GM10266 (cell line): ENCODE data around the gene HS6ST2.

Experiments used
- DNase-seq: peaks from one replicate; pipeline ENCODE4 v3.0.0; 2012; ENCODE audit errors: extremely low spot score
- TF ChIP-seq, protein P1 (sequence below): IDR thresholded peaks from 2 replicates; pipeline ENCODE4 v1.5.1; 2012; ENCODE audit warnings: mild to moderate bottlenecking, low read depth; ENCODE audit not compliant: control insufficient read depth, insufficient read depth; ENCODE audit errors: missing control alignments

The HS6ST2 gene

GRCh38 chrX:132708529-132708928, 249.9 kb downstream of the HS6ST2 start:
- no peak for DNase-seq
- TF ChIP-seq, protein P1, sequence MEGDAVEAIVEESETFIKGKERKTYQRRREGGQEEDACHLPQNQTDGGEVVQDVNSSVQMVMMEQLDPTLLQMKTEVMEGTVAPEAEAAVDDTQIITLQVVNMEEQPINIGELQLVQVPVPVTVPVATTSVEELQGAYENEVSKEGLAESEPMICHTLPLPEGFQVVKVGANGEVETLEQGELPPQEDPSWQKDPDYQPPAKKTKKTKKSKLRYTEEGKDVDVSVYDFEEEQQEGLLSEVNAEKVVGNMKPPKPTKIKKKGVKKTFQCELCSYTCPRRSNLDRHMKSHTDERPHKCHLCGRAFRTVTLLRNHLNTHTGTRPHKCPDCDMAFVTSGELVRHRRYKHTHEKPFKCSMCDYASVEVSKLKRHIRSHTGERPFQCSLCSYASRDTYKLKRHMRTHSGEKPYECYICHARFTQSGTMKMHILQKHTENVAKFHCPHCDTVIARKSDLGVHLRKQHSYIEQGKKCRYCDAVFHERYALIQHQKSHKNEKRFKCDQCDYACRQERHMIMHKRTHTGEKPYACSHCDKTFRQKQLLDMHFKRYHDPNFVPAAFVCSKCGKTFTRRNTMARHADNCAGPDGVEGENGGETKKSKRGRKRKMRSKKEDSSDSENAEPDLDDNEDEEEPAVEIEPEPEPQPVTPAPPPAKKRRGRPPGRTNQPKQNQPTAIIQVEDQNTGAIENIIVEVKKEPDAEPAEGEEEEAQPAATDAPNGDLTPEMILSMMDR: no peak

- DNase-seq: no peak
- TF ChIP-seq, protein P1: no peak
These were observed 253.7 kb downstream of the HS6ST2 start for GRCh38 chrX:132704769-132705168.

GRCh38 chrX:132694382-132694781, 264.0 kb downstream of the HS6ST2 start:
- no peak for DNase-seq
- TF ChIP-seq, protein P1: no peak

DNA sequence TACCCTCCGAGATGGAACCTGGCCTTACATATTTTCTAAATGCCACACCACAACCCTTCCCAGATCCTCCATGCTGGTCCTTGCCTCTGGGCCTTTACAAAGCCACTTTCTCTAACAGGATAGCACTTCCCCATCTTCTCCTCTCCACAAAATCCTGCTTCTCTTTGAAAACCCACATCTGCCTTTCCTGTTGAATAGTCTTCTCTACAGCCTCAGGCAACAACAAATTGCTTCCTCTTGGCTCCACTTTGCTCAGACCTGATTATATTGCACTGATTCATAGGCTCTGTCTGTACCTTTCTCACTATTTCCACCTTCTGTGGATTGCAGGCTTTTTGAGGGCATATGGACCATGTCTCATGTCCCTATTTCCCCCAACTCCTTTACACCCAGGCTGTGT, 265.9 kb downstream of the HS6ST2 start:
- DNase-seq: no peak
- TF ChIP-seq, protein P1: no peak

GRCh38 chrX:132692066-132692465, 266.4 kb downstream of the HS6ST2 start:
- DNase-seq: no peak

DNA sequence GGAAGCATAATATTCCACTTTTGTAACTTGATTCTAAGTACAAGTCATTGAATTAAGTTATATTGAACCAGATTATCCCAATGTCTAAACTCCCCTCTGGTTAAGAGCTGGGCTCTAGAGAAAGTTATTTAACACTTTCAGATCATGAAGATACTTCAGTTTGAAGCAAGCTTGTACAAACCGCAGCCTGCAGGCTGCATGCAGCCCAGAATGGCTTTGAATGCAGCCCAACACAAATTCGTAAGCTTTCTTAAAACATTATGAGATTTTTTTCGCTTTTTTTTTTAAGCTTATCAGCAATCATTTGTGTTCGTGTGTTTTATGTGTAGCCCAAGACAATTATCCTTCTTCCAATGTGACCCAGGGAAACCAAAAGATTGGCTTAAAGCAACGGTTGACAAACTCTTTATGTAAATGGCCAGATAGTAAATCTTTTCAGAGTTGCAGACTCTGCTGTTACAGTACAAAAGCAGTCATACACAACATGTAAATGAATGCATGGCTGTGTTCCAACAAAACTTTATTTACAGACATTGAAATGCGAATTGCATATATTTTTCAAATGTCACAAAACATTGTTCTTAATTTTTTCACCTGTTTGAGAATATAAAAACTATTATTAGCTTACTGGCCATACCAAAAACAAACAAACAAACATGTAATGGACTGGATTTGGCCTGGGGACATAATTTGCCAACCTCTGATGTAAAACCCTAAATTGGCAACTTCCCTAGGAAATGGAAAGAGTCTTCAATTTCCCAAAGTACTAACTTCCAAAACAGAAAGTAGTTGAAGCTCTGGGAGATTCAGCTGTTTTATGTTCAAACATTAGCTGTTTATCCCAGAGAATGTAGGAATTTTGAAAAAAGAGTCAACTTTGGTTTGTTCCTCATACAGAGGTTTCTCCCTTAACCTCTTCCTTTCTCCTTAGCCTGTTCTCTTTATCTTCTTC, 268.5 kb downstream of the HS6ST2 start:
- TF ChIP-seq, protein P1: no peak
- no peak for DNase-seq

More at GRCh38 chrX:132692066-132692465, 266.4 kb downstream of the HS6ST2 start:
- TF ChIP-seq, protein P1: no peak

DNA sequence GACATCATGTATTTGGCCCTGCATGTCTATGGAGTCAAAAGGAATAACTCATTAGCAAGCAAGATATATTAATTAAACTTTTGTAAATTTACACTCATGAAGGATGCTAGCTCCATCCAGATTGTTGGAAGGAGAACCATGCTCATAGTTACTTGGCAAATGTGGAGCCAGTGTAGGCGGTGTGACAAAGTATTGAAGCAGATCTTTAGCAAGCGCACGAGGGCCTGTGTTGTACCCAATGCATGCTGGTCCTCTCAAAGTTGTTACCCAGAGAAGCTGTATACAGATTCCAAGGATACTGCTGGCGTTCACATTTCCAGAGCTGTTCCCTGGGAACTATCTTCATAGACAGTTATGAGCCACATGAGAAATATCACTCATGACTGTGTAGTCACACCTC, 273.2 kb downstream of the HS6ST2 start:
- TF ChIP-seq, protein P1: no peak

More for the DNA sequence above, 273.2 kb downstream of the HS6ST2 start:
- no peak for DNase-seq
